GM10248 (cell line): Measurements from ENCODE around the gene NSD1.

ENCODE experiments used
- CTCF ChIA-PET: fragments of 300-600 bp; sonication (Branson Sonifier 250); formaldehyde crosslinking; extraction: SDS; loops from one replicate; lab custom pipeline; 2021; ENCODE audit warnings: antibody characterized with exemption; lab: Yijun Ruan, JAX
- POLR2A ChIA-PET: fragments of 350-650 bp; sonication (Branson Sonifier 250); formaldehyde crosslinking; extraction: SDS; loops from one replicate; lab custom pipeline; 2020; ENCODE audit warnings: antibody characterized with exemption; lab: Yijun Ruan, JAX
- DNase-seq: peaks from one replicate; pipeline ENCODE4 v3.0.0; 2012; ENCODE audit errors: extremely low spot score
- CTCF ChIP-seq: IDR thresholded peaks from 2 replicates; pipeline ENCODE4 v1.5.1; 2012; ENCODE audit warnings: mild to moderate bottlenecking, low read depth; ENCODE audit errors: extremely low read depth, missing control alignments, control extremely low read depth

NSD1 gene

GRCh38 chr5:177183766-177184360, 50.3 kb downstream of the NSD1 start:
- ChIA-PET POLR2A (no interaction called here), CTCF (interaction anchor here (1.4 kb wide), 1 partner anchor 9 kb away, joined by 3 read pairs; no protein-coding TSS in a partner anchor)
- TF ChIP-seq CTCF = no peak
- no peak for DNase-seq

GRCh38 chr5:177185993-177186392, 52.4 kb downstream of the NSD1 start:
- no peak for TF ChIP-seq CTCF
- DNase-seq = no peak
- ChIA-PET CTCF (interaction anchor here (0.5 to 2.1 kb wide), 3 partner anchors 11 to 48 kb away, joined by 3 to 8 read pairs (median 4); no protein-coding TSS in a partner anchor), POLR2A (no interaction called here)

- ChIA-PET CTCF (interaction anchor here (0.5 to 2.1 kb wide), 4 partner anchors 10 to 74 kb away, joined by 3 to 8 read pairs (median 4); no protein-coding TSS in a partner anchor), POLR2A (no interaction called here)
Observed at GRCh38 chr5:177186645-177187044, 53.1 kb downstream of the NSD1 start.

GRCh38 chr5:177188775-177189174, 55.2 kb downstream of the NSD1 start:
- no peak for DNase-seq
- ChIA-PET POLR2A (no interaction called here), CTCF (no interaction called here)
- TF ChIP-seq CTCF = no peak

More at GRCh38 chr5:177186645-177187044, 53.1 kb downstream of the NSD1 start:
- no peak for DNase-seq
- TF ChIP-seq CTCF = no peak

- DNase-seq = no peak
- CTCF ChIA-PET = no interaction called here
- POLR2A ChIA-PET = no interaction called here
- no peak for TF ChIP-seq CTCF
Observed at GRCh38 chr5:177189416-177189815, 55.8 kb downstream of the NSD1 start.

- ChIA-PET POLR2A (no interaction called here), CTCF (interaction anchor here (1.1 kb wide), 1 partner anchor 76 kb away, joined by 3 read pairs; no protein-coding TSS in a partner anchor)
- DNase-seq = no peak
- TF ChIP-seq CTCF = no peak
Observed at GRCh38 chr5:177189965-177190364, 56.4 kb downstream of the NSD1 start.
